ENCODE measurements around the gene BPTF.
"Not testable (repeated sequence)": the region's sequence is repeated elsewhere in the genome, so short reads cannot be mapped to it uniquely, and the experiment has no call there.

BPTF gene

DNA sequence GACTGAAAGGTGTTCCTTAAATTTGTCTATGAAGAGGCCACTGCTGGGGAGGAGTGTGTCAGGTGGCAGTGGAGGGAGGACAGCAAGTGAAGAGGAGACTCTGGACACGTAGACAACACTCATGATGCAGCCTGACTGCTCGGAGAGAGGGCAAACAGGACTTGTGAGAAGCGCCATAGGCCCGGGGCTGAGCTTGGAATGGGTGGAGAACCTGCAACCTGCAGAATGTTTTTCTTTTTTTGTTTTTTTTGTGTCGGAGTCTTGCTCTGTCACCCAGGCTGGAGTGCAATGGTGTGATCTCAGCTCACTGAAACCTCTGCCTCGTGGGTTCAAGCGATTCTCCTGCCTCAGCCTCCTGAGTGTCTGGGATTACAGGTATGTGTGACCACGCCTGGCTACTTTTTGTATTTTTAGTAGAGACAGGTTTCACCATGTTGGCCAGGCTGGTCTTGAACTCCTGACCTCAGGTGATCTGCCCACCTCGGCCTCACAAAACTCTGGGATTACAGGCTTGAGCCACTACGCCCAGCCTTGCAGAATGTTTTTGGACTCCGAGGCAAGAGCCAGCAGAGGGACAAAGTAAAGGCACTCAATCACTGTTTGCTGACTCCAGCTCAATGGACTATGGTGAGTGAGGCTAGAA lies 189.9 kb downstream of the BPTF start:
- no peak for DNase-seq

DNA sequence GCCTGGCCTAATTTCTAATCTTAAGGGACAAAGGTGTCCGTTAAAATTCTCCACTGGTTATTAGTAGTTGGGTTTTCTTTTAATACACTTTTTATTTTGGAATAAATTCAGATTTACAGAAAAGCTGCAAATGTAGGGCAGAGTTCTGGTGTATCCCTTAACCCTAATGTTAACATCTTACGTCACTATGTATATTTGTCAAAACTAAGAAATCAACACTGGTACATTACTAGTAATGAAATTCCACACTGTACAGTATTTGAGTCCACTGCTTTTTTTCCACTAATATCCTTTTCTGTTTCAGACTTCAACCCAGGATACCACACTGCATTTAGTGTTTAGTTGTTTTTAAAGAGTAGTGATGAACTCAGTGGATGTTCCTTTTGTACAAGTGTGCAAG lies 191.5 kb downstream of the BPTF start:
- no peak for DNase-seq

DNA sequence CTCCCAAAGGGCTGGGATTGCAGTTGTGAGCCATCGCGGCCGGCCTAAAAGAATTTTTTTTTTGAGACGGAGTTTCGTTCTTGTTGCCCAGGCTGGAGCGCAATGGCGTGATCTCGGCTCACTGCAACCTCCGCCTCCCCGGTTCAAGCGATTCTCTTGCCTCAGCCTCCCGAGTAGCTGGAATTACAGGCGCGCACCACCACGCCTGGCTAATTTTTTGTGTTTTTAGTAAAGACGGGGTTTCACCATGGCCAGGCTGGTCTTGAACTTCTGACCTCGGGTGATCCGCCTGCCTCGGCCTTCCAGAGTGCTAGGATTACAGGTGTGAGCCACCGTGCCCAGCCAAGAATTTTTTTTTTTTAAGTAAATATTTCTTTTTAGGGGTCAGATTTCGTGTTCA lies 193.2 kb downstream of the BPTF start:
- DNase-seq, result not testable (repeated sequence)

DNA sequence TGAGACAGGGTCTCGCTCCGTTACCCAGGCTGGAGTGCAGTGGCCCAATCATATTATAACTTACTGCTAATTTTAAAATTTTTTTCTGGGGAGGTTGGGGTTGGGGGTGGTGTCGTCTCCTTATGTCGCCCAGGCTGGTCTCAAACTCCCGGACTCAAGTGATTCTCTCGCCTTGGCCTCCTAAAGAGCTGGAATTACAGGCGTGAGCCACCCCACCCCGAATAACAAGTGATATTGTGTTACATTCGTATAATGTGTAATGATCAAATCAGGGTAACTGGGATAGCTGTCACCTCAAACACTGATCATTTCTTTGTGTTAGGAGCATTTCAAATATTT lies 194.0 kb downstream of the BPTF start:
- no peak for DNase-seq

DNA sequence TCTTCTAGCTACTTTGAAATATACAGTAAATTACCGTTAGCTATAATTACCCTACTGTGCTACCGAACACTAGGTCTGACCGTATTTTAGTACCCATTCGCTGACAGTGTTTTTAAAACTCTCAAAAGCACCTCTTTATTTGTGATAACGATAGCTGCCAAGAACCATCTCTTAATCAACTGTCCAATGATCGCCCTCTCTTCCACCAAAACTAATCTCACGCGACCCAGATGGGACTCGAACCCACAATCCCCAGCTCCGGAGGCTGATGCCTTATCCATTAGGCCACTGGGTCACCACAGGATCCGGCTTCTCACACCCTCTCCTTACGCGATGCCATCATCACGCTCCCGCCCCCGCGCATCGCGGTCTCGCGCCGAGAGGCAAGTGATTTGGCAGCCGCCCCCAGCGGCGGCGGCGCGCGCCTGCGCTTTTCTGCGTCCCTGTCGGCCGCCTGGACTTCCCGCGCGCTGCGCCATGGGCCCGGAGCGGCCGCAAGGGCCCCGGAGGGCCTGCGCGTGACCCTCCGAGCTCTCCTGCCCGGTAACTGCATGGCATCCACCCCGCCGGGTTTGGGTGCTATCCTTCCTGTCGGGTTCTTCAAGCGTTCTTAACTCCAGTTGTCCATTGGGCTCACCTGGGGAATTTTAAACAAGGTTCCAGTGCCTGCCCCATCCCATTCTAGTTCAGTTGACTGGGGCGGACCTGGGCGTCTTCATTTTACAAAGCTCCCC lies 194.5 kb downstream of the BPTF start:
- DNase-seq, result peak; percentile 99

DNA sequence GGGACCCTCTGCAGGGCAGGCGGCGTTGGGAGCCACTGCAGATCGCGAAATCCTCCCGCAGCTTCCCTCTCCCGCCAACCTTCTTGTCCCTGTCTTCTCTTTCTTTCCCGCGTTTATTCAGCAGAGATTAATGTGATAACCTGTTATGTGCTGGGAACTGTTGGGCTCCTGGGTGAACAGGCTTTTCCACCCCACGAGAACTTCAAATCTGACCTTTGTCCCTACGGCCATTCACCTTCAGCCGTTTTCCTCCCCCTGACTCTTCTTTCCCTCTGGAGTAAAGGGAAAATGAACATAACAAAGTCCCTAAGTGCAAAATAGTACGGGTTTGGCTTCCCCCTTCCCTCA lies 195.1 kb downstream of the BPTF start:
- DNase-seq, result no peak

DNA sequence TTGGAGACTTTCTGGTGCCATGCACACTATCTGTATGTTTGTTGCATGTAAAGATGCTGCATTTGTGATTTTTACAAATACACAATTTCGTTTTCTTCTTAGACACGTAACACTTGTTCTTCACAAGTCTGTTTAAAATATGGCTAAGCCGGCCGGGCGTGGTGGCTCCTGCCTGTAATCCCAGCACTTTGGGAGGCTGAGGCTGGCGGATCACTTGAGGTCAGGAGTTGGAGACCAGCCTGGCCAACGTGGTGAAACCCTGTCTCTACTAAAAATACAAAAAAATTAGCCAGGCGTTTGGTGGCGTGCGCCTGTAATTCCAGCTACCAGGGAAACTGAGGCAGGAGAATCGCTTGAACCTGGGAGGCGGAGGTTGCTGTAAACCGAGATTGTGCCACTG lies 195.5 kb downstream of the BPTF start:
- DNase-seq, result not testable (repeated sequence)

DNA sequence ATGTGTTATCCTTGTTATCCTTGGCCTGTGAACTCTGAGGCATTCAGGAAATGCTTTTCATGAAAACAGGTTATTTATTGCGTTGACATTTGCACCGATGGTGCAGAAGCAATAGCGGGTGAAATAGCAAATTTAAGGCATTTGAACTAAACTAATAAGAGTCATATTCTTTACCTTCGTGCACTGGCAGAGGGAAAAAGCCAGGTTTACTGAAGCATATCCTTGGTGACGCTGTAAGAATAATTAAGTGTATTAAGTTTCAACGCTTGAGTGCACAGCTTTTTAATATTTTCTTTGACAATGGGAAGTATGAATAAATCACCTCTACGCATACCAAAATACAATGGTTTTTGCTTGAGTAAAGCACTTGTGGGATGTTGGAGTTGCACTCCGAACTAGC lies 196.7 kb downstream of the BPTF start:
- no peak for DNase-seq

DNA sequence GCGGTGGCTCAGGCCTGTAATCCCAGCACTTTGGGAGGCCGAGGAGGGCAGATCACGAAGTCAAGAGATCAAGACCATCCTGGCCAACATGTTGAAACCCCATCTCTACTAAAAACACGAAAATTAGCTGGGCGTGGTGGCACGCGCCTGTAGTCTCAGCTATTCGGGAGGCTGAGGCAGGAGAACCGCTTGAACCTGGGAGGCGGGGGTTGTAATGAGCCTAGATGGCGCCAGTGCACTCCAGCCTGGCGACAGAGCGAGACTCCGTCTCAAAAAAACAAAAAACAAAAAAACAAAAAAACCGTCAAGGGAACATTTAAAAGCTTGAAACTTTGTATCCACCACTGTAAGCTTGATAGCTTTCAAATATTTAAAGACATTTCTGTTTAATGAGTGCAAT lies 197.2 kb downstream of the BPTF start:
- not testable (repeated sequence) for DNase-seq

DNA sequence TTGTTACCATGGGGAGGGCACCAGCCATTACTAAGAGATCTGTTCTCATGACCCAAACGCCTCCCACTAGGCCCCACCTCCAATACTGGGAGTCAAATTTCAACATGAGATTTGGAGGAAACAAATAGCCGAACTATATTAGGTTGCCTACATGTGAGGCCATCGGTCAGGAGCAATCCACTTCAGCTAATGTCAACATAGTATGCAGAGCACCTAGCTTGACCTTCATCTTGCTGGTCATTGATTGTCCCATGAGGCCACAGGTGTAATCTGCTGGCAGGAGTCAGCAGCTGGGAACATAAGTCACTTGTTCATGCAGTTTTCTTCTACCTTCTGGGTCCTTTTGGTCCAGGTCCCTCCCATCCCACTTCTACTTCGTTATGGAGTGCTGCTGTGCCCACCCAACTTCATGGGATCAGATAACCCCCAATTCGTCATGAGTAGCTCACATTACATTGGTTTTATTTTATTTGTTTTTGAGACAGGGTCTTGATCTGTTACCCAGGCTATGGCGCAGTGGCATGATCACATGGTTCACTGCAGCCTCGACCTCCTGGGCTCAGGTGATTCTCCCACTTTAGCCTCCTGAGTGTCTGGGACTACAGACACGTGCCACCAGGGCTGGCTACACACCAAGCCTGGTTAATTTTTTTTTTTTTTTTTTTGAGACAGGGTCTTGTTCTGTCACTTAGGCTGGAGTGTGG lies 204.4 kb downstream of the BPTF start:
- no peak for DNase-seq

Measured in activated CD4-positive, alpha-beta T cell treated with anti-CD3 and anti-CD28 coated beads for 48 hours (primary cell).